ENCODE results near the gene LINGO1. TPM values are rescaled to one million over a fixed set of nuclear protein-coding genes. Genes with fewer than 3 reads are reported as not detected.

The LINGO1 gene
- total and polyA plus RNA-seq, 9 donors, result 0.36 to 4.5 (median 1.3) TPM

GRCh38 chr15:77633134-77633912 is 611 bp upstream of the LINGO1 start:
- intact Hi-C loops (cut with DNase I), result loop anchor here in 1 of 4 donors (5.0 kb wide), 1 partner anchor 189 kb away; no protein-coding TSS in a partner anchor
- Histone ChIP-seq H3K4me1 (ENCODE audit: insufficient read depth) (peaks cover 7% of the 10 kb centered on the region), H3K27ac (no peak overlapping the region), H3K27me3 (peaks cover 3% of the 10 kb centered on the region), H3K4me3 (peak overlapping the region; percentile 44), H3K9me3 (no peaks in the 10 kb centered on the region), H3K36me3 (no peaks in the 10 kb centered on the region)
- TF ChIP-seq POLR2A (IDR thresholded peaks at IDR 0.05) (no peak), CTCF (IDR thresholded peaks at IDR 0.05) (peak; percentile 97 to 98 (median 98)), EP300 (IDR thresholded peaks at IDR 0.05) (no peak)
- peak; percentile 78 to 91 (median 89) for DNase-seq
- WGBS, 3 donors, result 0% methylated on average over 44 to 55 of the region's 55 CpGs

GRCh38 chr15:77631745-77632533 is 773 bp downstream of the LINGO1 start:
- 3 to 7% (median 6%) methylated on average over 27 to 47 of the region's 47 CpGs for WGBS, 3 donors

GRCh38 chr15:77630956-77631744 is 1.6 kb downstream of the LINGO1 start:
- peaks cover 3% of the 10 kb centered on the region for H3K27me3 ChIP-seq

More at GRCh38 chr15:77631745-77632533, 773 bp downstream of the LINGO1 start:
- no peak for TF ChIP-seq EP300 (IDR thresholded peaks at IDR 0.05)
- no peak for TF ChIP-seq CTCF (IDR thresholded peaks at IDR 0.05)
- TF ChIP-seq POLR2A (IDR thresholded peaks at IDR 0.05), result no peak
- intact Hi-C loops (cut with DNase I), result loop anchor here in 1 of 4 donors (5.0 kb wide), 1 partner anchor 190 kb away; no protein-coding TSS in a partner anchor
- Histone ChIP-seq H3K36me3 (no peaks in the 10 kb centered on the region), H3K27me3 (peaks cover 3% of the 10 kb centered on the region), H3K4me1 (ENCODE audit: insufficient read depth) (peaks cover 7% of the 10 kb centered on the region), H3K9me3 (no peaks in the 10 kb centered on the region), H3K27ac (no peak overlapping the region), H3K4me3 (peak overlapping the region; percentile 23)
- DNase-seq, result no peak

More at GRCh38 chr15:77630956-77631744, 1.6 kb downstream of the LINGO1 start:
- Histone ChIP-seq H3K4me1 (ENCODE audit: insufficient read depth) (peaks cover 7% of the 10 kb centered on the region), H3K9me3 (no peaks in the 10 kb centered on the region), H3K27ac (no peak overlapping the region), H3K36me3 (no peaks in the 10 kb centered on the region), H3K4me3 (peak overlapping the region; percentile 23)
- no peak for DNase-seq
- intact Hi-C loops (cut with DNase I), result loop anchor here in 1 of 4 donors (5.0 kb wide), 1 partner anchor 191 kb away; no protein-coding TSS in a partner anchor
- 11 to 13% (median 13%) methylated on average over 20 of the region's 20 CpGs for WGBS, 3 donors
- no peak for TF ChIP-seq CTCF (IDR thresholded peaks at IDR 0.05)
- TF ChIP-seq POLR2A (IDR thresholded peaks at IDR 0.05), result no peak
- no peak for TF ChIP-seq EP300 (IDR thresholded peaks at IDR 0.05)

All from ovary (tissue), 9 donors.